ENCODE results near the gene C14orf93. TPM values are rescaled to one million over a fixed set of nuclear protein-coding genes. Genes with fewer than 3 reads are reported as not detected.
"Not testable (repeated sequence)": the region's sequence is repeated elsewhere in the genome, so short reads cannot be mapped to it uniquely, and the experiment has no call there.

The C14orf93 gene
- total RNA-seq, 1 donor from 2014 or later, result 9.7 TPM

DNA sequence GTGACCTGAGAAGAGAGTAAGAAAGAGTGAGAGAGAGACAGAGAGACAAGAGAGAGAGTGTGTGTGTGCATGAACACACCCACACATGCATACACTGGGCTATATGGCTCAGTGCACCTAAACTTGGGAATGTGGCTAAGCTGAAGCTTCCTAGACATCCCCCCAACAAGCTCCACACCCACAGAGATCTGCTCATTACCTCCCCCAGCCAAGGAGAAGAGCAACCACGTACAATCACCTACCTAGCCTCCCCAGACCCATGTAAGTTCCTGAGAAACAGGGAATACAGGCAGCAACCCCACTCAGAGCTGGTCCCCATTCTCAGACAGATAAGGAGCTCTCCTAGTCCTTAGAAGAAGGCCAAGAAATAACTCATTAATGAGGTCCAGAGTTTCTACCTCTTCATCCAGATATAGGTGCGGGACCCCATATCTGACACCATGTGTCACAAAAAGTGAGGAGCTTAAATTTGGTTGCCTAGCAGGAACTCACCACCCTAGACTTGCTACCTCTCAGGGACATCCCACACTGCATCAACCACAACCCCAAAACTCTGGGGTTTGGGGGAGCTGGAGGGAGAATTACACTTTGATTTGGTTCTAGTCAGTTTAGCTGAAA lies 37.5 kb downstream of the C14orf93 start:
- peaks cover 3% of the 10 kb centered on the region for H3K36me3 ChIP-seq (ENCODE audit: control insufficient read depth, insufficient read depth, low read length)
- no peak overlapping the region for H3K4me3 ChIP-seq (ENCODE audit: low read depth, low read length)
- TF ChIP-seq CTCF (IDR thresholded peaks at IDR 0.05; ENCODE audit: insufficient read depth, low read length, poor library complexity, severe bottlenecking), result no peak
- no peak for DNase-seq (ENCODE audit: low read depth)
- no peaks in the 10 kb centered on the region for H3K27me3 ChIP-seq (ENCODE audit: control insufficient read depth, insufficient read depth, low read length)

DNA sequence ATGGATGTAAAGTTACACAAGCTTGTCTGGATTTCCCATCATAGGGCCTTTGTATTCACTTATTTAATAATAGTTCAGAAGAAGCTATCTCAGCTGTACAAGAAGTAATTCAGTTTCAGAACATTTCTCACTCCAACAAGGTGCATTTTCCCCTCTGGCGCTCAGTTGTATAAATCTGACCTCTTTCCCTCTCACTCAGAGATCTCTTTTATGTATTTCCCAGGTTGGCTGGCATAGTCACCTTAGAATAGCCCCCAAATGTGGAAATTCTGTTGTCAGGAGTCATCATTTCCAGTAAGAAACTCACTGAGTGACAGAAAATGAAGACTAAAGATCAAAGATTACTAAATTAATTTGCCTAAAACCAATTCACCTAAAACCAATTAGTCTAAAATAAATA lies 38.8 kb downstream of the C14orf93 start:
- no peak for TF ChIP-seq CTCF (IDR thresholded peaks at IDR 0.05; ENCODE audit: insufficient read depth, low read length, poor library complexity, severe bottlenecking)
- Histone ChIP-seq H3K27me3 (ENCODE audit: control insufficient read depth, insufficient read depth, low read length) (no peaks in the 10 kb centered on the region), H3K36me3 (ENCODE audit: control insufficient read depth, insufficient read depth, low read length) (peaks cover 3% of the 10 kb centered on the region), H3K4me3 (ENCODE audit: low read depth, low read length) (no peak overlapping the region)
- DNase-seq (ENCODE audit: low read depth), result no peak

GRCh38 chr14:22966783-22967269 lies 43.1 kb downstream of the C14orf93 start:
- Histone ChIP-seq H3K4me3 (ENCODE audit: low read depth, low read length) (no peak overlapping the region), H3K36me3 (ENCODE audit: control insufficient read depth, insufficient read depth, low read length) (no peaks in the 10 kb centered on the region), H3K27me3 (ENCODE audit: control insufficient read depth, insufficient read depth, low read length) (no peaks in the 10 kb centered on the region)
- DNase-seq (ENCODE audit: low read depth), result no peak
- no peak for TF ChIP-seq CTCF (IDR thresholded peaks at IDR 0.05; ENCODE audit: insufficient read depth, low read length, poor library complexity, severe bottlenecking)

DNA sequence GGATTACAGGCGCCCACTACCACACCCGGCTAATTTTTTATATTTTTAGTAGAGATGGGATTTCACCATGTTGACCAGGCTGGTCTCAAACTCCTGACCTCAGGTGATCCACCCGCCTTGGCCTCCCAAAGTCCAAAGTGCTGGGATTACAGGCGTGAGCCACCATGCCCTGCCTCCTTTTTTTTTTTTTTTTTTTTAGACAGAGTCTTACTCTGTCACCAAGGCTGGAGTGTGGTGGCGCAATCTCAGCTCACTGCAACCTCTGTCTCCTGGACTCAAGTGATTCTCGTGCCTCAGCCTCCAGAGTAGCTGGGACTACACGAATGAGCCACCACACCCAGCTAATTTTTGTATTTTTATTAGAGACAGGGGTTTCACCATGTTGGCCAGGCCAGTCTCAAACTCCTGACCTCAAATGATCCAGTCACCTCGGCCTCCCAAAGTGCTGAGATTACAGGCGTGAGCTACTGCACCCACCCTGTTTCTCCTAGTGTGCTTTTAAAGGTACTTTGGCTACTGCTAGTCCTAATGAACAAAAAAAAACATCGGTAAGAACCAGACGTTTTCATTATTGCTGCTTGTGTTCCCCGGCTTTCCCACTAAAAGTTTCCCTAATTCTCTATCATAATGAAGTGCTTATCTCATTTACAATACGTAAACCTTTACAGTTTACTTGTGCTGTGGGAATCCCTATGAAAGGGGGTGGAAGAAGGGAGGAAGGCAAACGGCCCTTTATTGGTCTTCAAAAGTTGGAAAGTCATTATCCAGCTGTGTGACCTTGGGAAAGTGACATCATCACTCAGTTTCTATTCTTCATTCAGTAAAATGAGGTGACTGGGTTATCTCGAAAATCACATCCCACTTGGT lies 43.8 kb downstream of the C14orf93 start:
- H3K4me3 ChIP-seq (ENCODE audit: low read depth, low read length); H3K36me3 ChIP-seq (ENCODE audit: control insufficient read depth, insufficient read depth, low read length); H3K27me3 ChIP-seq (ENCODE audit: control insufficient read depth, insufficient read depth, low read length); DNase-seq (ENCODE audit: low read depth): not testable (repeated sequence)

DNA sequence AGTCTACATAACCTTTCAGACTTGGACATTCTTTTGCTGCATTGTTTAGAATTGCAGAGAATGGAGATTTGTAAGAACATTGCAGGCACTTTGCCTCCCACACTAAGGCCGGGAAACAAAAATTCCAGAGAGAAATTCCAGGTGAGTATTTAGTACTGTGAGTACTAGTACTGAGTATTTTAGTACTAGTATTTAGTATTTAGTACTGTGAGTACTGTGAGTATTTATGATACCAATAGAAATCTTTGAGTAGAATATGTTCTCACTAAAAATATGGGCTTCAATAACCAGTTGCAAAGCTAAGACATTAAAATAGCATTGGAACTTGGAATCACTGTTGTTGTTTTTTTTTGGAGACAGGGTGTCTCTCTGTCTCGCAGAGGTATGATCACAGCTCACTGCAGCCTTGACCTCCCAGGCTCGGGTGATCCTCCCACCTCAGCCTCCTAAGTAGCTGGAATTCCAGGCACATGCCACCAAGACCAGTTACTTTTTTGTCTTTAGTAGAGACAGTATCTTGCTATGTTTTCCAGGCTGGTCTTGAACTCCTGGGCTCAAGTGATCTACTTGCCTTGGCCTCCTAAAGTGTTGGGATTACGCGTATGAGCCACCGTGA lies 47.8 kb downstream of the C14orf93 start:
- TF ChIP-seq CTCF (IDR thresholded peaks at IDR 0.05; ENCODE audit: insufficient read depth, low read length, poor library complexity, severe bottlenecking), result no peak
- H3K27me3 ChIP-seq (ENCODE audit: control insufficient read depth, insufficient read depth, low read length), result no peaks in the 10 kb centered on the region
- no peaks in the 10 kb centered on the region for H3K36me3 ChIP-seq (ENCODE audit: control insufficient read depth, insufficient read depth, low read length)
- no peak overlapping the region for H3K4me3 ChIP-seq (ENCODE audit: low read depth, low read length)
- DNase-seq (ENCODE audit: low read depth), result no peak

All from kidney epithelial cell (primary cell).